ENCODE measurements around the gene CCR5AS.
A peak's percentile ranks its signal among the peaks of the same experiment; 100 is the strongest.

Gene CCR5AS

DNA sequence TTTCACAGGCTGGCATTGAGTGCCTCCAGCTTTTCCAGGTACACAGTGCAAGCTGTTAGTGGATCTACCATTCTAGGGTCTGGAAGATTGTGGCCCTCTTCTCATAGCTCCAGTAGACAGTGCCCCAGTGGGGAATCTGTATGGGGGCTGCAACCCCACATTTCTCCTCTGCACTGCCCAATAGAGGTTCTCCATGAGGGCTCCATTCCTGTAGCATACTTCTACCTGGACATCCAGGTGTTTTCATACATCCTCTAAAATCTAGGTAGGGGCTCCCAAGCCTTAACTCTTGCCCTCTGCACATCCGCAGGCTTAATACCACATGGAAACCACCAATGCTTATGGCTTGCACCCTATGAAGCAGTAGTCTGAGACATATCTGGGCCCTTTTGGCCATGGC is 68.0 kb downstream of the CCR5AS start:
- Histone ChIP-seq H3K9me3 (ENCODE audit: control insufficient read depth in 2 of 3, insufficient read depth in 1 of 3, low read length in 3 of 3) (peaks cover 0 to 10% (median 2%) of the 10 kb centered on the region in 3 donors), H3K4me3 (ENCODE audit: low read length in 3 of 3) (no peak overlapping the region), H3K36me3 (ENCODE audit: control insufficient read depth in 2 of 3, insufficient read depth in 3 of 3, low read length in 3 of 3) (no peaks in the 10 kb centered on the region), H3K27ac (ENCODE audit: low read depth in 2 of 2, low read length in 2 of 2) (no peak overlapping the region), H3K4me1 (ENCODE audit: control insufficient read depth in 2 of 3, insufficient read depth in 2 of 3, low read depth in 1 of 3, low read length in 3 of 3) (peaks cover 0 to 2% (median 0%) of the 10 kb centered on the region in 3 donors), H3K9ac (ENCODE audit: low read length in 3 of 3) (no peak overlapping the region), H3K27me3 (ENCODE audit: control insufficient read depth, insufficient read depth, low read length) (no peaks in the 10 kb centered on the region)
- intact Hi-C loops (cut with DNase I): no loop called here
- FAIRE-seq: no peak
- TF ChIP-seq, protein P1, sequence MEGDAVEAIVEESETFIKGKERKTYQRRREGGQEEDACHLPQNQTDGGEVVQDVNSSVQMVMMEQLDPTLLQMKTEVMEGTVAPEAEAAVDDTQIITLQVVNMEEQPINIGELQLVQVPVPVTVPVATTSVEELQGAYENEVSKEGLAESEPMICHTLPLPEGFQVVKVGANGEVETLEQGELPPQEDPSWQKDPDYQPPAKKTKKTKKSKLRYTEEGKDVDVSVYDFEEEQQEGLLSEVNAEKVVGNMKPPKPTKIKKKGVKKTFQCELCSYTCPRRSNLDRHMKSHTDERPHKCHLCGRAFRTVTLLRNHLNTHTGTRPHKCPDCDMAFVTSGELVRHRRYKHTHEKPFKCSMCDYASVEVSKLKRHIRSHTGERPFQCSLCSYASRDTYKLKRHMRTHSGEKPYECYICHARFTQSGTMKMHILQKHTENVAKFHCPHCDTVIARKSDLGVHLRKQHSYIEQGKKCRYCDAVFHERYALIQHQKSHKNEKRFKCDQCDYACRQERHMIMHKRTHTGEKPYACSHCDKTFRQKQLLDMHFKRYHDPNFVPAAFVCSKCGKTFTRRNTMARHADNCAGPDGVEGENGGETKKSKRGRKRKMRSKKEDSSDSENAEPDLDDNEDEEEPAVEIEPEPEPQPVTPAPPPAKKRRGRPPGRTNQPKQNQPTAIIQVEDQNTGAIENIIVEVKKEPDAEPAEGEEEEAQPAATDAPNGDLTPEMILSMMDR (IDR thresholded peaks at IDR 0.05; ENCODE audit: borderline replicate concordance, extremely low read depth, insufficient read depth): no peak
- no peak for DNase-seq

GRCh38 chr3:46337911-46338310 is 69.0 kb downstream of the CCR5AS start:
- H3K4me3 ChIP-seq (ENCODE audit: low read length in 3 of 3): no peak overlapping the region
- TF ChIP-seq, protein P1 (IDR thresholded peaks at IDR 0.05; ENCODE audit: borderline replicate concordance, extremely low read depth, insufficient read depth): no peak
- H3K9me3 ChIP-seq (ENCODE audit: control insufficient read depth in 2 of 3, insufficient read depth in 1 of 3, low read length in 3 of 3): peaks cover 0 to 10% (median 2%) of the 10 kb centered on the region in 3 donors
- FAIRE-seq: no peak
- H3K4me1 ChIP-seq (ENCODE audit: control insufficient read depth in 2 of 3, insufficient read depth in 2 of 3, low read depth in 1 of 3, low read length in 3 of 3): peaks cover 0 to 2% (median 0%) of the 10 kb centered on the region in 3 donors
- no peak overlapping the region for H3K27ac ChIP-seq (ENCODE audit: low read depth in 2 of 2, low read length in 2 of 2)
- H3K36me3 ChIP-seq (ENCODE audit: control insufficient read depth in 2 of 3, insufficient read depth in 3 of 3, low read length in 3 of 3): no peaks in the 10 kb centered on the region
- DNase-seq: no peak
- intact Hi-C loops (cut with DNase I): no loop called here
- no peak overlapping the region for H3K9ac ChIP-seq (ENCODE audit: low read length in 3 of 3)
- no peaks in the 10 kb centered on the region for H3K27me3 ChIP-seq (ENCODE audit: control insufficient read depth, insufficient read depth, low read length)

DNA sequence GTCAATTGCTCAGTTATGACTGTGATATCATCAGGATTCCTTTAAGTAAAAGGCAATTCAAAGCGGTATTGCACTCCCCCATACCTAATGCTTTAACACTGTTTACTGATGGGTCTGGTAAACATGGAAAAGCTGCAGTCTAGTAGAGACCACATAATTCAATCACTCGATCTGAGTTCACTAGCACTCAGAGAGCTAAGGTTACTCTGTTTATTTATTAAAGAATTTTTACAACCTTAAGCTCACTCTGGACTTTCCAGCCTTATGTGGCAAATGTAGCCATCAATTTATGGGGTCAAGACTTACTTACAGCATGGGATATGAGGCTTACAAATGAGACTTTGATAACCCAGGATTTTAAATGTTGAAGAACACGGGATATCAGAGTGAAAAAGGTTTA is 71.3 kb downstream of the CCR5AS start:
- no peaks in the 10 kb centered on the region for H3K27me3 ChIP-seq (ENCODE audit: control insufficient read depth, insufficient read depth, low read length)
- peak in 2 of 5 donors; percentile 45 to 52 for DNase-seq
- no peak overlapping the region for H3K9ac ChIP-seq (ENCODE audit: low read length in 3 of 3)
- peaks cover 0 to 2% (median 0%) of the 10 kb centered on the region in 3 donors for H3K4me1 ChIP-seq (ENCODE audit: control insufficient read depth in 2 of 3, insufficient read depth in 2 of 3, low read depth in 1 of 3, low read length in 3 of 3)
- intact Hi-C loops (cut with DNase I): no loop called here
- H3K9me3 ChIP-seq (ENCODE audit: control insufficient read depth in 2 of 3, insufficient read depth in 1 of 3, low read length in 3 of 3): peaks cover 0 to 10% (median 2%) of the 10 kb centered on the region in 3 donors
- H3K36me3 ChIP-seq (ENCODE audit: control insufficient read depth in 2 of 3, insufficient read depth in 3 of 3, low read length in 3 of 3): no peaks in the 10 kb centered on the region
- H3K27ac ChIP-seq (ENCODE audit: low read depth in 2 of 2, low read length in 2 of 2): no peak overlapping the region
- TF ChIP-seq, protein P1 (IDR thresholded peaks at IDR 0.05; ENCODE audit: borderline replicate concordance, extremely low read depth, insufficient read depth): no peak
- no peak for FAIRE-seq
- H3K4me3 ChIP-seq (ENCODE audit: low read length in 3 of 3): no peak overlapping the region

All from kidney (tissue), 13 donors.